RWPE2 (cell line): Measurements from ENCODE around the gene CCDC50.

ENCODE experiments used
- ATAC-seq: fragments of 200-7000 bp; cut with Tn5 transposase; 3 replicates; pipeline ENCODE4 v1.9.1; 2021; ENCODE audit warnings: low read depth
- DNase-seq: peaks from one replicate; pipeline ENCODE4 v3.0.0-alpha.2; 2020; ENCODE audit warnings: low spot score
- H3K27ac ChIP-seq: fragments of 450-650 bp; 2 replicates; pipeline ENCODE4 v1.5.1; 2017; ENCODE audit warnings: mild to moderate bottlenecking; ENCODE audit not compliant: poor library complexity, severe bottlenecking
- H3K27me3 ChIP-seq: fragments of 250-450 bp; sonication (Bioruptor Pico); 2 replicates; pipeline ENCODE4 v1.5.1; 2021; ENCODE audit warnings: mild to moderate bottlenecking, moderate library complexity; ENCODE audit not compliant: insufficient read depth, poor library complexity, severe bottlenecking
- H3K36me3 ChIP-seq: fragments of 250-450 bp; sonication (Bioruptor Pico); 2 replicates; pipeline ENCODE4 v1.5.1; 2020; ENCODE audit warnings: low read depth, mild to moderate bottlenecking, moderate library complexity
- H3K4me1 ChIP-seq: fragments of 250-450 bp; sonication (Bioruptor Pico); 2 replicates; pipeline ENCODE4 v1.5.1; 2021; ENCODE audit warnings: mild to moderate bottlenecking, moderate library complexity; ENCODE audit not compliant: insufficient read depth, poor library complexity, severe bottlenecking
- H3K4me3 ChIP-seq: fragments of 250-450 bp; sonication (Bioruptor Pico); 2 replicates; pipeline ENCODE4 v1.5.1; 2021; ENCODE audit warnings: mild to moderate bottlenecking, moderate library complexity; ENCODE audit not compliant: severe bottlenecking
- H3K9me3 ChIP-seq: fragments of 250-450 bp; sonication (Bioruptor Pico); 2 replicates; pipeline ENCODE4 v1.5.1; 2021; ENCODE audit warnings: mild to moderate bottlenecking, moderate library complexity; ENCODE audit not compliant: severe bottlenecking
- TF ChIP-seq, protein P1 (sequence below): fragments of 450-650 bp; IDR thresholded peaks from one replicate; pipeline ENCODE4 v1.5.1; 2017; ENCODE audit warnings: mild to moderate bottlenecking, moderate library complexity; ENCODE audit not compliant: poor library complexity, severe bottlenecking

The CCDC50 gene

DNA sequence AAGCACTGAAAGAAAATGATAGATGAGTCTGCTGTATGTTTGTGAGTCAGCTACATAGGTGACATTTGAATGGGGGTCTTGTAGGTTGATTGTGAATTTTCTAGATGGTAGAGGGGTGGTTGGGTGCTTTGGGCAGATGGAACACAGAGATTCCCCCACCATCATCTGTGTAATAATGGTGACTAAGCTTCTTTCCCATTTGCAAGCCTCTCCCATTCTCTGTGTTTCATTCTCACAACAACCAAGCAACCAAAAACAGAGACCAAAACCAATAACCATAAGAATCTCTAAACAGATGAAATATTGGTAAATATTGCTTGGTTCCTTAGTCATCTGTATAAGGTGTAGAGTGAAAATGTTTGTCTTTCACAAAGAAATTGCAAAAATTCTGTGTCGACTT lies 18.9 kb downstream of the CCDC50 start:
- H3K36me3 ChIP-seq = no peaks in the 10 kb centered on the region
- no peaks in the 10 kb centered on the region for H3K9me3 ChIP-seq
- H3K4me3 ChIP-seq = no peak overlapping the region
- ATAC-seq (no peak), DNase-seq (no peak)
- H3K27me3 ChIP-seq = no peaks in the 10 kb centered on the region
- H3K27ac ChIP-seq = no peak overlapping the region
- TF ChIP-seq, protein P1, sequence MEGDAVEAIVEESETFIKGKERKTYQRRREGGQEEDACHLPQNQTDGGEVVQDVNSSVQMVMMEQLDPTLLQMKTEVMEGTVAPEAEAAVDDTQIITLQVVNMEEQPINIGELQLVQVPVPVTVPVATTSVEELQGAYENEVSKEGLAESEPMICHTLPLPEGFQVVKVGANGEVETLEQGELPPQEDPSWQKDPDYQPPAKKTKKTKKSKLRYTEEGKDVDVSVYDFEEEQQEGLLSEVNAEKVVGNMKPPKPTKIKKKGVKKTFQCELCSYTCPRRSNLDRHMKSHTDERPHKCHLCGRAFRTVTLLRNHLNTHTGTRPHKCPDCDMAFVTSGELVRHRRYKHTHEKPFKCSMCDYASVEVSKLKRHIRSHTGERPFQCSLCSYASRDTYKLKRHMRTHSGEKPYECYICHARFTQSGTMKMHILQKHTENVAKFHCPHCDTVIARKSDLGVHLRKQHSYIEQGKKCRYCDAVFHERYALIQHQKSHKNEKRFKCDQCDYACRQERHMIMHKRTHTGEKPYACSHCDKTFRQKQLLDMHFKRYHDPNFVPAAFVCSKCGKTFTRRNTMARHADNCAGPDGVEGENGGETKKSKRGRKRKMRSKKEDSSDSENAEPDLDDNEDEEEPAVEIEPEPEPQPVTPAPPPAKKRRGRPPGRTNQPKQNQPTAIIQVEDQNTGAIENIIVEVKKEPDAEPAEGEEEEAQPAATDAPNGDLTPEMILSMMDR = no peak
- H3K4me1 ChIP-seq = peaks cover 40% of the 10 kb centered on the region

DNA sequence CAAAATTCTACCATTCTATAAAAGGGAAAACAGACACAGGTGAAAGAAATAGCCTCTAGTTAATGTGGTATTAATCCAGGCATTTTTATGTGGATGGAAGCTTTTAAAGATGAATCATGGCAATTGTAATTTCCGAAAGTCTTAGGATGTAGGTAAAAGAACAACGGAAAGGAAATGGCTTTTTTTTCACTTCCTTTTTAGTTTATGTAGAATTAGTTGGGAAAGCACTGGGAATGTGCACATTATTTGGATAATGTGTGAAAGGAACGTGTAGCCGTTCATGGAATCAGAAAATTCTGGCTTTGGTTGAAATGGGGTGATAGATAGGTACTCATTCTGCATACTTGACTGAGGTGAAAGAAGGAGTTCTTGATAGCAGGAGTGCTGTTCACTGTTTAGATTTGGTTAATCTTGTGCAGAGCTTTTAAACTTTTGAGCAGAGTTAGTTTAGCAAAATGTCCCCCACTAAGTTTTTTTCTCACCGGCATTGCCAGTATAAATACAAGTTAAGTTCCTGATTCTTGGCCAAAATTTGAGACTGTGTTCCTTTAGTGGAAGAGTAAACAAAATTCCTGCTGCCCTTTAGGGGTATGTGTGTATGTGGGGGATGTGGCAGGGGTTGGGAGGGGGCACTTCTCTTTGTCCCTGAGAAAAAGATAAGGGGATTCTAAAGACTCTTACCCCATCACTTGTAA lies 21.3 kb downstream of the CCDC50 start:
- Histone ChIP-seq H3K27ac (peak overlapping the region; percentile 74), H3K4me3 (no peak overlapping the region), H3K27me3 (no peaks in the 10 kb centered on the region), H3K4me1 (peaks cover 43% of the 10 kb centered on the region), H3K36me3 (no peaks in the 10 kb centered on the region), H3K9me3 (no peaks in the 10 kb centered on the region)
- no peak for DNase-seq
- TF ChIP-seq, protein P1 = no peak
- ATAC-seq = peak; percentile 81

DNA sequence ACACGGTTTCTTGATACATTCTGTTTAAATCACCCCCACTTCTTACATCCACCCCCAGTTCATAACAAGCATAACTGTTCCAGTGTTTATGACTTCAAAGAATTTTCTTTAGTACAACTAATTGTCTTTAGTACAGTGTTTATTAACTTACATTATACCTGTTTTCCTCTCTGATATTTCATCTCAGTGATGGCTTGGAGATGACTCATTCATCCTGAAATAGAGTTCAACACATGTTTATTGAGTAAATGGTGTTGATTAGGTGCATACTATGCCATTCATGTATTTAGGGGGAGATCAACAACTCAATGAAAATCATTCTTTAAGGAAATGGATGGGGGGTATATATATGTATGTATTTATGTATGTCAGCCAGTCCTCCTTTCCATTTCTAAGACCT lies 22.8 kb downstream of the CCDC50 start:
- Histone ChIP-seq H3K9me3 (no peaks in the 10 kb centered on the region), H3K4me1 (peaks cover 58% of the 10 kb centered on the region), H3K27me3 (no peaks in the 10 kb centered on the region), H3K36me3 (no peaks in the 10 kb centered on the region), H3K4me3 (no peak overlapping the region), H3K27ac (no peak overlapping the region)
- DNase-seq (no peak), ATAC-seq (no peak)
- TF ChIP-seq, protein P1 = no peak

DNA sequence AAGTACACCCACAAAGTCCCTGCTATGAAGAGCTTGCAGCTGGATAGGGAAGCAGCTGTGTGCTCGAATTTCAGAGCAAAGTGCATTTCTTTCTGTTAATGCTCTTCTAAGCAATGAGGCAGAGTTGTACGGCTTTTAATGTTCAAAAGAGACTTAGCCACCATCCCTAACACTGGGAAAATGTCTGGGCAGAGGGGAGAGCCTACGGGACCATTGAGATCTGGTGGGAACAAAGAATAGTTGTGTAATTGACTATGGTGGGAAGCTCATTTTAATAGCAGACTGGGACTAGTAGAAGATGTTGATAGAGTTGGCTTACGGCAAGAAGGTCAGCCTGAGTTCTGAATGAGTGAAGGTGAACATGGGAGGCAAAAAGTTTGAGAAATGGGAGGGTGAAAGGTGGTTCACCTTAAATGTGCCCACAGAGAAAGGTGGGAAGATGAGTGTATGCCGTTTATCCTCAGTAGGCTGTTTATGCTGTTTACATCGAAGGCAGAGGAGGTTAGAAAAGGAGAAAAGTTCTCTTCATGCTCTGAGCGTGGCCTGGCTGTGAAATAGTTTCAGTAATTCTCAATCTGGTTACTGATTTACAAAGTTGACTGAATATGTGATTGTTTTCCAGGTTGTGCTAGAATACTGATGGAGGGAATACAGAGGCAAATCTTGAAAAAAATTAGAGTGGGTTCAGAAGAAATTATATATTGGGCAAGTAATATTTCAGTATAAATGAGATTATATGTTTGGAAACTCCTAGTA lies 24.0 kb downstream of the CCDC50 start:
- ATAC-seq (no peak), DNase-seq (no peak)
- Histone ChIP-seq H3K9me3 (no peaks in the 10 kb centered on the region), H3K36me3 (peaks cover 7% of the 10 kb centered on the region), H3K27ac (no peak overlapping the region), H3K27me3 (no peaks in the 10 kb centered on the region), H3K4me1 (peaks cover 63% of the 10 kb centered on the region), H3K4me3 (no peak overlapping the region)
- TF ChIP-seq, protein P1 = no peak

DNA sequence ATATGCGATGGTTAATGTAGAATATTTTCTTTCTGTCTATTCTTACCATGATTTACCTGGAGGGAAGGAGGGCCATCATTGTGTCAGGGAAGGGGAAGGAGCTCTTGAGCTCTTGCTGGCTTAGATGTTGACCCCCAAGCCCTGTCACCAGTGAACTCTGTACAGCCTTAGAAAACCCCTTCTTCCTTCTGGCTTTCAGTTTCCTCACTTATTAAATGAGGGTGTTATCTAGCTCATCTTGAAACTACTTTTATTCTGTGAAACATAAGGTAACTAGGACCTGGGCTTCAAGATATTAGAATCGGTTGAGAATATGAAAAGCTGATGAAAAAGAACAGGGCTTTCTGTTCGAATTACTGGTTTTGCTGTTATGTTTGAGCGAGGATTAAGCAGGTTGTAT lies 26.2 kb downstream of the CCDC50 start:
- Histone ChIP-seq H3K9me3 (no peaks in the 10 kb centered on the region), H3K36me3 (peaks cover 29% of the 10 kb centered on the region), H3K27ac (peak overlapping the region; percentile 95), H3K4me3 (no peak overlapping the region), H3K27me3 (no peaks in the 10 kb centered on the region), H3K4me1 (peaks cover 72% of the 10 kb centered on the region)
- DNase-seq = no peak
- no peak for ATAC-seq
- TF ChIP-seq, protein P1 = no peak
